ENCODE measurements around the gene SORL1.

SORL1 gene

DNA sequence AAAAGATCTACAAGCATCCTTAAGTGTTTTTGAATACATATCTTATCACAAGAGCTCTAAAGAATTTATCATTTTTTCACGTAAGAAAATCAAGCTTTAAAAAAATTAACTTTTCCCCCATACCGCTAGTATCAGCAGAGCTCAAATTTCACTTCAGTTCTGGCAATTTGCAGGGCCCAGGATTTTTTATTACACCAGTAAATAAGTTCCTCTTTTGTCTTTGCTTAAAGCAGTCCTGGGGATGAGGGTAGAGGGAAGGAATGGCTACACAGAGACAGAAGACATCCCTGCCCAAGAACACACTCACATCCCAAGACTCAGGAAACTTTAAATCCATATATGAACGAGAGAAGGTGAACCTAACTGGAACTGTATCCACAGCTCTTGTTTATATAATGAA lies 22.6 kb upstream of the SORL1 start:
- DNase-seq (ENCODE audit: low read depth), result no peak

DNA sequence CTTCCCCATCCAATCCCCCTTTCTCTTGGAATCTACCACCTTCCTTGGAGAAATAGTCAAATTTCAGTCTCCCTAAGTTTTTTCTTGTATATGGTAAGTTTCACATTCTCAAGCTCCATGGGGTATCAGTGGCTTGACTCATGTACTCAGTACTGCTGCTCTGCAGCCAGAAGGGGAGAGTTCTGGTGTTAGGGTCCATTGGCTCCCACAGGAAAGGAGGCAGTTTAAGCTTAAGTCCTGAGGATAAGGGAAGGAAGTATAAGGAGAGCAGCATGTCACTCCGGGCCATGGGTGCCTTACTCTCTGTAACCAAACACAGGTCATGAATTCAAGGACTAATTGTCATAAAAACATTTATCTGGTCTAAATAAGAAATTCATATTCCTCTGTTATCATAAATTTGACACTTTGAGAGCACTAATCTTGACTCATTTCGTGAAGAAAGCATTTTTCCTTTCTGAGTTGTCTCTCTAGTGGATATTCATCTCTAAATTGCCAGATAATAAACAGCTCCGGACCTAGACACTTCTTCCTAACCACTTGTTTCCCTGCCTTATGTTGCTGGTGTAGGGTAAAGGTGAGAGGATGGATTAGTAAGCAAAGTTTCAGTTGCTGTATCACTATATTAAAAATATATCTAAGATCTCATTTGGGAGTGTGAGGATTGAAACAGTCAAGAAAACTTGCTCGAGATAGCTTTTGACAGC lies 20.1 kb upstream of the SORL1 start:
- DNase-seq (ENCODE audit: low read depth), result no peak

DNA sequence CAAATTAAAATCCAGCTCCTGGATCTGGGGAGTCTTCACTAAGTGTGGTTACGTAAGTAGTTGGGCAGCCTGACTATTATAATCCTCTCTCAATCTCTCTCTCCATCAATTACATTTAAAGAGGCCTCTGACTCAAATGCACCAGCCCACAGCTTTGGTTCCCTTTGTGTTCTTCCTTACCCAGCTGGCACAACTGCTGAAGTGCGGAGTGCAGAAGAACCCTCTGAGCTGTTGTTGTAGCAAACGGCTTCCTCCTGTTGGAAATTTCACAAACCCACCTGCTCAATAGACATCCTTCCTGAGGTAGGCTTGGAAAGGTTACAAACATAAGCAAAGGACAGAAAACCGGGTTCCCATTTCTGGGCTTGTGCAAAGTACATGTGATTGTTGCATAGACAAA lies 17.0 kb upstream of the SORL1 start:
- no peak for DNase-seq (ENCODE audit: low read depth)

DNA sequence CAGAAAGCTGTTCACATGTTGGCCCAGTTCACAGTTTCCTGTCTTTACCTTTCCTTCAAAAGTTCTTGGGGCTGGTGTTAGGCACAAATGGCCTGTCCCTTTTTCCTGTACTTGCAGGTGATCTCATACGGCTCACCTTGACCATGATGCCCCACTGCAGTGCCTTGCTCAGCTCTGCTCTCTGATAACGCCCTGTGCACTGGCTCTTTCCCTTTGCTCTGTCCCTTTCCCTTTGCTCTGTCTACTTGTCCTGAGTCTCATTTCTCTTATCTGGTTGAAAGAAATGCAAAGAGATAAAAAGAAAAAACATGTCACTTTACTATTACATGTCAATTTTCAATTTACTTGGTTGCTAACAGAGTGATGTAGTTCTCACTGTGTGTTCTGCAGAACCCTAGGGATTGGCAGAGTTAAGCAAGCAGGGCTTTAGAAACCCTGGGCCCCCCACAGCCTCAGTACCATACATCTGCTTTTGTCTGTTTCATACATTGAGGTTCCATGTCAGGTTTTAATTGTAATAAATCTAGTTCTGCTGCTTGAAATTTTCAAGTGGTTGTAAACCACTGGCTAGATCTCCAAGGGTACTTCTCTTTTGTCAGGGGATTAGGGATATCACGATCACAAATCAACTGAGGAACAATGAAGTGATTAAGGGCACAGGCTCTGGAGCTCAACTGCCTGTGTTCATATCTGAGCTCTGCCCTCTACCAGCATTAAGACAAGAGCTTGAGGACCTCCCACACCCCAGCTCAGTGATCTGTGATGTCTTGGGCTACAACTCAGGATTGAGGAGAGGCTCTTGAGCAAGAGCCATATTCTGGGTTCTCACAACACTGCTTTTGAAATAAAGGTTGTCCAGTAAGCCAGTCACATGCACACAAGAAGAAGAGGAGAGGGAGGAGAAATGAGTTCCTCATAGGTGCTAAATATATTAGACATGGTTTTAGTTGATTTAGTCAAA lies 16.3 kb upstream of the SORL1 start:
- DNase-seq (ENCODE audit: low read depth), result no peak

DNA sequence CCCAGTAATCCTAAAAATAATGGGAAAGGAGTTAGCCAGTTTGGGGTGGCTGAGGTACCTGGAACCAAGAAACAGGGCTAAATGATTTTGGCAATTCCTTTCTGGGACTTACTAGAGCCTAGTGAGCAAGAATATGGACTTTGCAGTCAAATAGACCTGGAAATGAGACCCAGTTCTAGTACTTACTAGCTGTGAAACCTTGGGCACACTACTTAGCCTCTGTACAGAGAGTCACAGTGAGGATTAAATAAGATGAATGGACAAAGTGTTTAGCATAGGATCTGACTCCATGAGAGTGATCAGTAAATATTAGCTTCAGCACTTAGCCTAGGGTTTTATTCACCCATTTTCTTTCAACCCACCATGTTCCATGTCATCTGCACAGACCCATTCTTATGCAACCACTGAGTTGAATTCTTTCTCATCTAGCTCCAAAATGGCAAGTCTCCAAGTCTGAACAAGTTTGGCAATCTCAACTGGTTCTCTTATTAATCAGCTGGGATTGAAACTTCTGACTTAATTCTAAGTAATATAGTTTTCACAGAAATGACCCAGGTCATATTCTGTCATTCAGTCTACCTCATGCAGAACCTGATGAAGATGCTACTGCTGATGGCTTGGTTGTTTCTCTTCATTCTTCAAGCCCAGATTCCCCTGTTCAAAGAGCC lies 15.0 kb upstream of the SORL1 start:
- DNase-seq (ENCODE audit: low read depth), result no peak

DNA sequence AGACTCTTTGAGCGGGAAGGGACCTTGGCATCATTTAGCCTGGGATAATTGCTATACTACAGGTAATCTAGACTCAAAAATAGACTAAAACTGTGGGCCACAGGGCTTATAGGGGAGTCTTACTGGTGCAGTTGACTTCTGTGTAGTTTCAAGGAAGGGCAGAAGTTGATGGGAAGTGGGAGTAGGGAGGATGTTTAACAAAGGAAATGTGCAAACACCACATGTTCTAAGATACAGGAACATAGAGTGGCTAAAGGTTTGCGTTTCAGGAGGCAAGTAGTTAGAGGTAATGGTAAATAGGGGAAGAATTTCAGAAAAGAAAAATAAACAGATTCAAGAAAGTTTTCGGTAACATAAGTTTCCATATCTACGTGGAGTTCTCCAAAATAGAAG lies 14.4 kb upstream of the SORL1 start:
- DNase-seq (ENCODE audit: low read depth), result no peak

DNA sequence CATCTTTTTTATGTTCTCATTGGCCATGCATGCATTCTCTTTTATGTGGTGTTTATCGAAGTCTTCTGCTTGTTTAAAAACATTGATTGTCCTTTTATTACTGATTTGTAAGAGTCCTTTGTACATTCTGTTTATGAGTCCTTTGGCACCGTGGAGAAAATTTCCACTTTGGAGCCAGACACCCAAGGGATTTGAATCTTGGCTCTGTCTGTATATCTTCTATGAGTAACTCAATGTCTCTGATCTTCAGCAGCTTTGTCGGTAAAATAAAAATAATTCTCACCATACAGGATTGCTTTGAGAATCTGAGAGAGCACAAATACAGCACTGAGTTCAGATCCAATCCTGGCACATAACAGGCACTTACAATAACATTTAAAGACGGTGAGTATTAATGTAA lies 12.8 kb upstream of the SORL1 start:
- DNase-seq (ENCODE audit: low read depth), result no peak

DNA sequence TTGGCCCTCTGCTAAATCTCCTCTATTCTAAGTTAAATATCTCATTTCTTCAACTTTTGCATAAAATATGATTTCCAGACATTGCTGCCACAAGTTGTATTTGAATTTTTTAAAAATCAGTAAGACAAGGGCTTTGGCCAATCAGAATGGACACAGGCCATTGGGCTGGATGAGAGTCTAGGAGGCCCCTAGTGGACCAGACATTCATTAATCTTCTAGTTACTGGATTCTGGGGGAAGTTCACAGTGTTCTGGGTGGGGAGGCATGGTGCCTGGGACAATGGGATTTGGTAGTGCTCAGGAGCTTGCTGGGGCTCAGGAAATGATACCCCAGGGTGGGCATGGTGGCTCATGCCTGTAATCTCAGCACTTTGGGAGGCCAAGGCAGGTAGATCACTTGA lies 12.4 kb upstream of the SORL1 start:
- DNase-seq (ENCODE audit: low read depth), result no peak

DNA sequence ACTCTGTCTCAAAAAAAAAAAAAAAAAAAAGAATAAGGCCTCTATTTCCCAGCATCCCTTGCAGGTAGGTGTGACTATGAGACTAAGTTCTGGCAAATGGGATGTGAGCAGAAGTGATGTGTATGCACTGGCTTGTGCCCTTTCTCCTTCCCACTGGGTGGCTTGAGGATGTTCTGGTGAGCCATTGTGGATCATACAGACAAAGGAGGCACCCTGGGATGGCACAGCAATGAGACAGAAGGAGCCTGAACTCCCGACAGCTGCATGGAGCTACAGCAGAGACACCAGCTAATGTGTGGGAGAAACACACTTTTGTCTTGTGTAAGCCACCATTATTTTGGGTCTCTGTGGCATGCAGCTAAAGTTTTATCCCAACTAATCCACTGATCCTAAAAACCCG lies 10.6 kb upstream of the SORL1 start:
- DNase-seq (ENCODE audit: low read depth), result no peak

DNA sequence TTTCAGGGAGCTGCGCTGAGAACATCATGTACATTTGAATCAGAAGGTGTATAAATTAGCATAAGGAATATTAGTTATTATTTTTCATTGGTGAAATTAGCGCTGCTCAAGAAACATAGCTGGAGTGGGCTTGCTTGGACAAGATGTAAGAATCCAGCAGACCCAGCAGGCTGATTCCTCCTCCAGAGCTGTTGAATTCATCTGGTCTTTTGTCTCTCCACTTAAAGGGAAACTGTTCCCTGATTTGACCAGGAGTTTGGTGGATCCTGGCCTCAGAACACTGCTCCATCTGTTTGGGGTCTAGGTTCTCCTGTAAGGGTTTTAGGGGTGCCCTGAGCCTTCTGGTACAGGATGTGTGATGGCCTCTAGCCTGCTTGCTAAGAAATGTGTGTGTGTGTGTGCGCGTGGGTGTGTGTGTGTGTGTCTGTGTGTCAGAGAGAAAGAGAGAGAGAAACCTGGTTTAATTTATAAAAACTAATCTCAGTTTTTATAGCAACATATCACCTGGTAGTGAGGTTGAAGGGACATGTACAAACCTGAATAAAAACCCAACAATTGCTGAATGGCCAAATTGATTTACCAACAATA lies 8.3 kb upstream of the SORL1 start:
- no peak for DNase-seq (ENCODE audit: low read depth)

DNA sequence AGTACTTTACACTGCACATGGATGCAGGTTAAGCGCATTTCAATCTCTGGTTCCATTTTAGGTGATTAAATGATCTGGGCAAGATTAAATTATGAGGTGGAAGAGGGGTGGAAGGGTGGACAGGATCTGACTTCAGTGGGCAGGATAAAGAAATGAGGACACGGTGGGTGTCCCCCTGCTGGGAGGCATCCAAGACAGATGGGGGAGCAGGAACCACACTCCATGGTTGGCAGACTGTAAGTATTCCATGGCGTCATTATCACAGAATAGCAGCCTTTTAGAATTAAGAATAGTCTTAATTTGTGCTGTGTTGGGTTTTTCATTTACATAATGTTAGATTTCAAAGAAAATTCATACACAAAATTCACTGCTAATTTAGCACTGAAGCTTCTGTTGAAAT lies 7.6 kb upstream of the SORL1 start:
- DNase-seq (ENCODE audit: low read depth), result no peak

DNA sequence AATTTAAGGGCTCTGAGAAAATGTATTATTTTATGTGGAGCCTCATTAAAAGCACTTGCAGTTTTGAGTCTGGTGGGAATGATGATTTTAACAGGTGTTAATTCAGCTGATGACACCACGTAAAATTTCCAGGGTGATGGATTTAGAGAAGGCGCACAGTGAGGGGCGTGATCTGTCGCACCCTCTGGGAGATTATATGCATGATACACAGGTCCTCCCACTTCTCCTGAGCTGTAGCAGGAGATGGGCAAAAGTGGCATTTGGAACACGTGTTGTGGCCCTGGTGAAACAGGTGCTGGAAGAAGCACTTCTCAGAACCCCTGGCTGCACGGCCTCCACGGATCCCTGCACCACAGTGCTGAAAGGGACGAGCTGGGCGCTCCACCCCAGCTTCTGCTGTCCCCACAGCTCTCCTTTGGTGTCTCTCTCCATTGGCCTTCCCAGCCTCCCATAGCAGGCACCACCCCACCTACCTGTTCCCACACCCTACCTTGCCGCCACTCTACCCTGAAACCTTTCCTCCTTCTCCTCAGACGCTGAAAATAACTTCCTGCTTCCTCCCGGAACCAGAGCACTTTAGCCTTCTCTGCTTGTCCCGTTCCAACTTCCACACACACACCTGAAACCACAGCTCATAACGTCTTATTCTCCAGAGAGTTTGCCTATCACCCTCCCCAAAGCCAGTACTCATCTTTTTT lies 6.9 kb upstream of the SORL1 start:
- DNase-seq (ENCODE audit: low read depth), result no peak

DNA sequence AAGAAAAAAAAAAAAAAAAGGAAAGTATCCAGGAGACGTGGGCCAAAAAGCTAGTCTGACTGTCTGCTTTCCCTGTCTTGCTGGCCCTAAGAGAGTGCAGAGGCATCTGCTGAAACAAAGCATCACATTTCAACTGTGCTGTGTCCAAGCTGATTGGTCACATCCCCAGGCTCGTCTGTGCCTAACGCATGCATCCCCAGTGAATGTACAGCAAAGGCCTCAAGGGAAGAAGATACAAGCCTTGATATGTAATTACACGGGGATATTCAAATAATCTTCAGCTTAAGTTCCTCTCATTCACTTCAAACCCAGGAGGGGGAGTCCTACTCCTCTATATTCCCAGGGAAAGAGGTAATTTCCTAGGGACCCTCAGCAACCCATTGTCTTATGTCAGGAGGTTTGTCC lies 5.4 kb upstream of the SORL1 start:
- DNase-seq (ENCODE audit: low read depth), result peak; percentile 1

DNA sequence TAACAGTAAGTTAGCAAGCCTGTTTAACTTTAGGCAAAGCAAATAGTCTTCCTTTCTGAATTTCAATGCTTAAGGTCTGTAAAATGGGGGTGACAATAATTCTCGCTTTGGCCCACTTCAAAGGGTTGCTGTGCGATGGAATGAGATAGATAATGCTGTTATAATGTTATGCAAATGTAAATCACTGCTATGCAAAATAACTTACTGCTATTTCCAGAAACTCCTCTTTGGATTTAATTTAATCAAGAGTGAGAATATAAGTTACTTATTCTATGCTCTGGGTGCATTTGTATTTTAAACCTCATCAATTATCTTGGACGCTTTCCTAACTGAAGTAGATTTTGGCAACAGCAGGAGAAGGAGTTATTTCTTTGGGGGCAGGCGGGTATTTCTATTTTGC lies 4.1 kb upstream of the SORL1 start:
- no peak for DNase-seq (ENCODE audit: low read depth)

DNA sequence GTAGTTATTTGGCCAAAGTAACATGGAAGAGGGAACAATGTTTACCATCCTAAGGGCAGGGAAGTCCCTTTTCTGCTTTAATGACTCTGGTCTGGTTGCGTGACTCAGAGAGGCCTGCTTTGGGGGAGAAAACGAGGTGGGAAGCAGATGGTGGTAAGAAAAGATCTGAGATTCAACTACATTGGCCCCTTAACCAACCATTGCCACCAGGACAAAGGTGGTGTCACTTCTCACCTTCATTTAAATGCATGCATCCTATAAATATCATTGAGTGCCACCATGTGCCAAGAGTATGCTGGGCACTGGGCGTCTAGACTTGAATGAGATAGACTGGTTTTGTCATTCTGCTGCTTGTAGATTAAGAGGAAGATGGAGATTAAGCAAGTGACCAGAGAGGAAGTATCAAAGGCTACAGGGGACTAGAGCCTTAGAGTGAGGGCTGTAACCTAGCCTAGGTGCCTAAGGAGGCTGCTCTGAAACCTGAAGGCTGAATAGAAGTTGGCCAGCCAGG lies 3.6 kb upstream of the SORL1 start:
- DNase-seq (ENCODE audit: low read depth), result no peak

DNA sequence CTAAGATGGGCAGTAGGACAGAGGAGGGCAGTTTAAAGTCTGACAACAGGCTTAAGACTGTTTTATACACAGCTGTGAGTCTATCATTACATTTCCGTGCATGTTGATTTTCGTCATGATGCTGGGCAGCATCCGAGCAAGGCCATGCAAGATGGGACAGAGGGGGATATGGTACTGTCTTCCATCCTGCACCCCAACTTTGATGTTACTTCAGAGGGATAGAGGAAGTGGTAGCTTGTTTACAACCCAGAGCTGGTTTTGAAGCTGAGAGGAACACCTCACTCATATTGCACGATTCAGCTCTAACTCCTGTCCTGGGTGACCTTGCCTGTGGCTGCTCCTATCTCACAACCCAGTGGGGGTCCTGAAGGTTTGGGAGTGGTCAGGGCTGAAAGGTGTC lies 3.0 kb upstream of the SORL1 start:
- no peak for DNase-seq (ENCODE audit: low read depth)

DNA sequence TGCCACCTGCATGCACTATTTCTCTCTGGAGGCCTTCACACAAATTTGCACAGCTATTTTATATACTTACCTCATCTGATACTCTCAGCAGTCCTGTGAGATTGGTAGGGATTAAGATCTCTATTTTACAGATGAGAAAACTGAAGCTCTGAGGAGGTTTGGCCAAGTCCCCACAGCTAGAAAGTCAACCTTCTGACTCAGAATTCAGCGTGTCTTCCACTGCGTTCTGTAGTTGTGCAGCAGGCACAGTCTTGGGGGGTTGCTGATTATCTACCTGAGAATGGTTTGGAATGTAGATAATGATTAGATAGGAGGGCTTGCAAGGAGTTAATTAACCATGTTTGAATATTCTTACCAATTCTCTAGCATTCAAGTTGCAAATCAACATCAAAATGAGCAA lies 2.5 kb upstream of the SORL1 start:
- DNase-seq (ENCODE audit: low read depth), result no peak

DNA sequence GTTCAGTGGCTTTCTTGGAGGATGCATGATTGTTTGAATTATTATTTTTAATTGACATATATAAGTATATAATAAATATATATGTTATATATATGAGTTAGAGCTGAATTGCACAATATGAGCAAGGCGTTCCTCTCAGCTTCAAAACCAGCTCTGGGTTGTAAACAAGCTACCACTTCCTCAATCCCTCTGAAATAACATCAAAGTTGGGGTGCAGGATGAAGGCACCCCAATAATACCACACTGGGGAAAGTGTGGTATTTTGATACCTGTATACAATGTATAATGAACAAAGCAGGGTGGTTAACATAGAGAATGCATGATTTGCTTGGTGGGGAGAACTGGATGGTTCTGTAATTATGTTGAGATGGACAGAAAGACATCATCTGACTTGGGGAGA lies 1.7 kb upstream of the SORL1 start:
- DNase-seq (ENCODE audit: low read depth), result no peak

DNA sequence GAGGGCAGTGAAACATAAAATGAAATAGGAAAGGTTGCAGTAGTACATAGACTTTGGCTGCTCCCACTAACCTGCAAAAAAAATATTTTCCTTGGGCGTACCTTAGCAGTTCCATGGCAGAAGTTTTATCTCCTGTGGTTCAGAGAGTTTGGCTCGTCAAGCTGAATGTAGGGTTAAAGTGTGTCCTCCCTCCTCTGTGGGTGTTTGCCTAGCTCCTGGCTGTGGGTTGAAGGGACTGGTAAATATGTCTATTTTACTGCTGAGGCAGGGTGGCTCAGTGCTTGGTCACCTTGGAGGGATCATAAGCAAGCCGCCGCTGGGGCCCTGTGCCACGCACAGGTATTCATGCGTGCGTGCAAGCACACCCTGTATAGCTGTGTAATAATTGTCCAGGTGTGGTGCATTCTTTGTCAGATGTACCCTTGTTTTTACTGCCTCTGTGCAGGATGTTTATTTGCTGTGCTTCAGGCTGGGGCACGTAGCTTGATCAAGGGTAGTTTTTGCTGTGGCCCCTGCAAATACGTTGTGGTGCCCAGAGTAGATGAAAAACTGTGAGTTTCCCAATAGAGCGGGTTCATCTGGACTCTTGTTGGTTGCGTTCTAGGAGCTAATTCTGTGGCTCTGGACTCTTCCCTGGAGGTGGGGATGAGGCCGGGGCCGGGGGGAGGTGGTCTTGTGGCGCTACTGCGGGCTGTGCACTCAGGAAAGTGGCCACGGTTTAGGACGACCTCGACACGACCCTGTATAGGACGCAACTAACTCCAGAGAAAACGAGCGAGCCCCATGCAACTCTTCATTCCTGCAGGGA lies 732 bp upstream of the SORL1 start:
- DNase-seq (ENCODE audit: low read depth), result no peak

DNA sequence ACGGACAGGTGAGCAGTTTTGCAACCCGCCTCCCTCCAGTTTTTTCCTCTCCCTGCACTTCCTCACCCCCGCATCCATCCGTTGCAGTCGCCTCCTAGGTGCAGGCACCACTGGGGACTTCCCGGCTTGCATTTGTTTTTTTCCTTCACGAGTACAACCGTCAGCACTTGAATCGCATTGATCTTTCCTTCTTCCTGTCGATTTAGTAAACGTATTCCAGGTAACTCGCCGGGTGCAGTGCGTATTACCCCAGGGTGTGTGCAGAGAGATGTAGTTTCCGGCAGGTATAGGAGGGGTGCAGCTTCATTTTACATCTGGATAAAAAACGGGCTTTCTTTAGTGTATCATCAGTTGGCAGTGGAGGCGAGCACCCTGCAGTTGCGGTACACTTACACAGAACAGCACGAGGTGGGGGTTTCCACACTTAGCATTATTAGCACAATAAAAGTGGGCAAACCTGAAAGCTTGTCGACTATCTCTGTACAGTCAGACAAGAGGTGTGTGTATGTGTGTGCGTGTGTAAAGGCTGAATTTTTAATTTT lies 566 bp downstream of the SORL1 start, which contains the start of gene SORL1-AS1:
SORL1-AS1 (minus strand) TSS at position 359 of the 542 bp plus-strand sequence.
- DNase-seq (ENCODE audit: low read depth), result no peak

Data from stromal cell of bone marrow (primary cell).